DOHH2 (cell line): Measurements from ENCODE around the gene CREB5.

Experiments used
- CTCF ChIP-seq: fragments of 200-600 bp; sonication (generic); IDR thresholded peaks from one replicate; pipeline ENCODE4 v1.5.1; 2014; ENCODE audit warnings: antibody characterized with exemption, mild to moderate bottlenecking, low read depth, low read length; ENCODE audit not compliant: poor library complexity, severe bottlenecking
- EZH2phosphoT487 ChIP-seq: fragments of 200-600 bp; sonication (generic); IDR thresholded peaks from 2 replicates; pipeline ENCODE4 v1.6.1; 2017; ENCODE audit warnings: borderline replicate concordance, mild to moderate bottlenecking, antibody characterized with exemption, low read length, moderate library complexity, mixed read lengths

- TF ChIP-seq CTCF (no peak), EZH2phosphoT487 (no peak)
Observed at GRCh38 chr7:28390426-28390825, 21.9 kb upstream of the CREB5 start.
